ENCODE measurements around the gene RYR3. TPM values are rescaled to one million over a fixed set of nuclear protein-coding genes. Genes with fewer than 3 reads are reported as not detected.
A peak's percentile ranks its signal among the peaks of the same experiment; 100 is the strongest.

The RYR3 gene
- total RNA-seq, 1 donor from 2014 or later, result 1.5 TPM

DNA sequence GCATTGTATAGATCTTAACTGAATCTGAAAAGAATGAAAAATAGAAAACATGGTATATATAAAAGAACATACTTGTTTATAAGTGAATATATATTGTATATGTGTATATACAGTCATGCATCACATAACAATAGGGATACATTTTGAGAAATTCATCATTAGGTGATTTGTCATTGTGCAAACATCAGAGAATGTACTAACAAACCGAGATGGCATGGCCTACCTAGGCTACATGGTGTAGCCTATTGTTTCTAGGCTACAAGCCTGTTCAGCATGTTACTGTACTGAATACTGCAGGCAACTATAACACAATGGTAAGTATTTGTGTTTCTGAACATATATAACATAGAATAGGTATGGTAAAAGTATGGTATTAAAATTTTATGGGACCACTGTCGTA is 592.9 kb downstream of the RYR3 start:
- H3K4me1 ChIP-seq (ENCODE audit: insufficient read depth, low read length), result peaks cover 13% of the 10 kb centered on the region
- FAIRE-seq (no peak), DNase-seq (ENCODE audit: low read depth) (no peak)
- no peaks in the 10 kb centered on the region for H3K27me3 ChIP-seq (ENCODE audit: insufficient read depth, low read length)
- no peak overlapping the region for H3K4me2 ChIP-seq (ENCODE audit: low read length)
- Mint-ChIP-seq H3K9me3 (ENCODE audit: unreplicated experiment) (no peaks in the 10 kb centered on the region), H3K4me1 (ENCODE audit: low read depth, unreplicated experiment) (peaks cover 16% of the 10 kb centered on the region), H3K27ac (ENCODE audit: unreplicated experiment) (no peak overlapping the region), H3K27me3 (ENCODE audit: low read depth, unreplicated experiment) (no peaks in the 10 kb centered on the region), H3K36me3 (ENCODE audit: low read depth, unreplicated experiment) (peaks cover 3% of the 10 kb centered on the region), H3K4me3 (ENCODE audit: unreplicated experiment) (no peak overlapping the region)
- no peak overlapping the region for H3K4me3 ChIP-seq (ENCODE audit: insufficient read depth, low read depth, low read length)
- no peak overlapping the region for H3K27ac ChIP-seq (ENCODE audit: low read depth, low read length)
- no peaks in the 10 kb centered on the region for H3K36me3 ChIP-seq (ENCODE audit: insufficient read depth, low read length)
- H4K20me1 ChIP-seq (ENCODE audit: insufficient read depth, low read length), result peaks cover 16% of the 10 kb centered on the region
- H3K9ac ChIP-seq (ENCODE audit: low read length), result no peak overlapping the region
- TF ChIP-seq CTCF (IDR thresholded peaks at IDR 0.05; ENCODE audit: insufficient read depth, low read depth, low read length) (no peak), EZH2 (IDR thresholded peaks at IDR 0.05; ENCODE audit: insufficient read depth, low read length) (no peak)
- no peak overlapping the region for H2AFZ ChIP-seq (ENCODE audit: low read depth, low read length)
- H3K79me2 ChIP-seq (ENCODE audit: insufficient read depth, low read length), result peaks cover 3% of the 10 kb centered on the region
- H3K9me3 ChIP-seq (ENCODE audit: insufficient read depth, low read depth, low read length), result no peaks in the 10 kb centered on the region

- Histone ChIP-seq H4K20me1 (ENCODE audit: insufficient read depth, low read length) (peaks cover 14% of the 10 kb centered on the region), H3K4me1 (ENCODE audit: insufficient read depth, low read length) (peaks cover 29% of the 10 kb centered on the region), H3K79me2 (ENCODE audit: insufficient read depth, low read length) (peaks cover 3% of the 10 kb centered on the region), H3K36me3 (ENCODE audit: insufficient read depth, low read length) (no peaks in the 10 kb centered on the region), H3K9me3 (ENCODE audit: insufficient read depth, low read depth, low read length) (no peaks in the 10 kb centered on the region), H3K4me2 (ENCODE audit: low read length) (no peak overlapping the region), H2AFZ (ENCODE audit: low read depth, low read length) (no peak overlapping the region), H3K27me3 (ENCODE audit: insufficient read depth, low read length) (no peaks in the 10 kb centered on the region), H3K9ac (ENCODE audit: low read length) (no peak overlapping the region), H3K4me3 (ENCODE audit: insufficient read depth, low read depth, low read length) (no peak overlapping the region), H3K27ac (ENCODE audit: low read depth, low read length) (no peak overlapping the region)
- DNase-seq (ENCODE audit: low read depth) (no peak), FAIRE-seq (no peak)
- no peak overlapping the region for H3K4me3 Mint-ChIP-seq (ENCODE audit: unreplicated experiment)
- no peaks in the 10 kb centered on the region for H3K36me3 Mint-ChIP-seq (ENCODE audit: low read depth, unreplicated experiment)
- no peaks in the 10 kb centered on the region for H3K27me3 Mint-ChIP-seq (ENCODE audit: low read depth, unreplicated experiment)
- H3K9me3 Mint-ChIP-seq (ENCODE audit: unreplicated experiment), result no peaks in the 10 kb centered on the region
- peaks cover 35% of the 10 kb centered on the region for H3K4me1 Mint-ChIP-seq (ENCODE audit: low read depth, unreplicated experiment)
- TF ChIP-seq CTCF (IDR thresholded peaks at IDR 0.05; ENCODE audit: insufficient read depth, low read depth, low read length), result no peak
- TF ChIP-seq EZH2 (IDR thresholded peaks at IDR 0.05; ENCODE audit: insufficient read depth, low read length), result no peak
- peak overlapping the region; percentile 12 for H3K27ac Mint-ChIP-seq (ENCODE audit: unreplicated experiment)
Observed at GRCh38 chr15:33907326-33907725, 596.6 kb downstream of the RYR3 start.

- H3K4me1 ChIP-seq (ENCODE audit: insufficient read depth, low read length), result peaks cover 29% of the 10 kb centered on the region
- no peak overlapping the region for H2AFZ ChIP-seq (ENCODE audit: low read depth, low read length)
- H3K4me3 ChIP-seq (ENCODE audit: insufficient read depth, low read depth, low read length), result no peak overlapping the region
- no peak overlapping the region for H3K9ac ChIP-seq (ENCODE audit: low read length)
- no peaks in the 10 kb centered on the region for H3K27me3 Mint-ChIP-seq (ENCODE audit: low read depth, unreplicated experiment)
- H4K20me1 ChIP-seq (ENCODE audit: insufficient read depth, low read length), result peaks cover 7% of the 10 kb centered on the region
- peak overlapping the region; percentile 23 for H3K4me2 ChIP-seq (ENCODE audit: low read length)
- peaks cover 35% of the 10 kb centered on the region for H3K4me1 Mint-ChIP-seq (ENCODE audit: low read depth, unreplicated experiment)
- H3K9me3 ChIP-seq (ENCODE audit: insufficient read depth, low read depth, low read length), result no peaks in the 10 kb centered on the region
- TF ChIP-seq EZH2 (IDR thresholded peaks at IDR 0.05; ENCODE audit: insufficient read depth, low read length) (no peak), CTCF (IDR thresholded peaks at IDR 0.05; ENCODE audit: insufficient read depth, low read depth, low read length) (no peak)
- peak overlapping the region; percentile 28 for H3K27ac Mint-ChIP-seq (ENCODE audit: unreplicated experiment)
- no peaks in the 10 kb centered on the region for H3K9me3 Mint-ChIP-seq (ENCODE audit: unreplicated experiment)
- no peaks in the 10 kb centered on the region for H3K27me3 ChIP-seq (ENCODE audit: insufficient read depth, low read length)
- H3K36me3 ChIP-seq (ENCODE audit: insufficient read depth, low read length), result no peaks in the 10 kb centered on the region
- H3K79me2 ChIP-seq (ENCODE audit: insufficient read depth, low read length), result peaks cover 3% of the 10 kb centered on the region
- DNase-seq (ENCODE audit: low read depth), result peak; percentile 62
- H3K27ac ChIP-seq (ENCODE audit: low read depth, low read length), result no peak overlapping the region
- H3K4me3 Mint-ChIP-seq (ENCODE audit: unreplicated experiment), result no peak overlapping the region
- no peaks in the 10 kb centered on the region for H3K36me3 Mint-ChIP-seq (ENCODE audit: low read depth, unreplicated experiment)
- FAIRE-seq, result no peak
Observed at GRCh38 chr15:33908406-33908805, 597.6 kb downstream of the RYR3 start.

Data from astrocyte (in vitro differentiated cells and primary cell).